G401 (cell line): Measurements from ENCODE around the gene TMEM154. TPM values are rescaled to one million over a fixed set of nuclear protein-coding genes. Genes with fewer than 3 reads are reported as not detected.

ENCODE experiments used
- DNase-seq: peaks from one replicate; pipeline ENCODE4 v3.0.0-alpha.2; 2015; ENCODE audit warnings: low spot score
- in situ Hi-C: cut with HindIII; loops from 2 replicates; pipeline ENCODE4 v1.10.0; 2016; ENCODE audit warnings: low sequenced_read_pairs, mixed read lengths
- total RNA-seq: library from RNA; depleted of rRNA; stranded (reverse); fragments of >200 nt; shearing (Covaris generic); gene quantifications from 2 replicates; pipeline ENCODE4 v1.2.3, GENCODE V29; 2014; rRNA removed

Gene TMEM154
- total RNA-seq, 1 experiment from 2014 or later: not detected

- in situ Hi-C loops: no loop called here
- DNase-seq: no peak
Measured at GRCh38 chr4:152579107-152579764, 100.6 kb downstream of the TMEM154 start.

DNA sequence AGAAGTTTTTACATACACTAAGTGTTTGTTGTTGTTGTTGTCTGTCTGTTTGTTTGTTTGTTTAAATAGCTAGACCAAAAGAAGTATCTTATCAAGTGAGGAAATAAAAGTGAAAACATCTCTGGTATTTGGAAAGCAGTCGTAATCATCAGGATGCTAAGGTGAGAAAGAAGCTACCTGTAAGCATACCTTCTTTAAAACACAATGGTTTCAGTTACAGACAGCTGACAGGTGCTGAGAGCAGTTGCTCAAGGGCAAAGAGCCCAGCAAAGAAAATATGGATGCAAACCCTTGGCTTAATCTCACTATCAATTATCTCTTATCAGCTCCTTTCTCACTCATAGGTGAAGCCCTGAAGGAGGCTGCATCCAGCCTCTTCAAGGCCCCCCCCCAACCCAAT, 101.1 kb downstream of the TMEM154 start:
- no peak for DNase-seq
- in situ Hi-C loops: no loop called here

- in situ Hi-C loops: no loop called here
- no peak for DNase-seq
Measured at GRCh38 chr4:152577708-152578396, 101.9 kb downstream of the TMEM154 start.

GRCh38 chr4:152575533-152575932, 104.3 kb downstream of the TMEM154 start:
- in situ Hi-C loops: no loop called here

GRCh38 chr4:152573861-152574260, 105.9 kb downstream of the TMEM154 start:
- DNase-seq: no peak
- in situ Hi-C loops: no loop called here

More at GRCh38 chr4:152575533-152575932, 104.3 kb downstream of the TMEM154 start:
- DNase-seq: no peak

GRCh38 chr4:152572417-152573086, 107.2 kb downstream of the TMEM154 start:
- no peak for DNase-seq
- in situ Hi-C loops: no loop called here

- in situ Hi-C loops: no loop called here
- DNase-seq: no peak
Measured at GRCh38 chr4:152571770-152572169, 108.0 kb downstream of the TMEM154 start.

GRCh38 chr4:152571296-152571695, 108.5 kb downstream of the TMEM154 start:
- in situ Hi-C loops: no loop called here
- DNase-seq: no peak

Other genes starting within 250 kb of the TMEM154 start
- gene FBXW7, start 143.9 kb downstream of the TMEM154 start, total RNA-seq: 45.2 and 59.5 TPM in 2 replicates
- 0.18 and 0.85 TPM in 2 replicates for gene TIGD4, start 99.7 kb upstream of the TMEM154 start, total RNA-seq
- gene ARFIP1, start 100.0 kb upstream of the TMEM154 start, total RNA-seq: 36.3 and 45.0 TPM in 2 replicates